Peyer's patch (tissue), 4 donors: ENCODE data around the gene PABPN1L.

Source experiments
- POLR2A ChIP-seq, 2 donors: fragments of 450-650 bp; IDR thresholded peaks; one replicate each; pipeline ENCODE4 v1.5.1; 2017; ENCODE audit warnings: antibody characterized with exemption in 2 of 2, mild to moderate bottlenecking in 2 of 2, moderate library complexity in 2 of 2
- TF ChIP-seq, protein P1 (sequence below), 6 experiments: fragments of 450-650 bp in 4 of 6; fragments of 200-600 bp in 2 of 6; sonication (generic) in 1 of 6; IDR thresholded peaks; one replicate each; pipeline ENCODE4 v1.5.1; 2017 to 2019; ENCODE audit warnings: antibody characterized with exemption in 6 of 6, mild to moderate bottlenecking in 3 of 6, moderate library complexity in 1 of 6

DNA sequence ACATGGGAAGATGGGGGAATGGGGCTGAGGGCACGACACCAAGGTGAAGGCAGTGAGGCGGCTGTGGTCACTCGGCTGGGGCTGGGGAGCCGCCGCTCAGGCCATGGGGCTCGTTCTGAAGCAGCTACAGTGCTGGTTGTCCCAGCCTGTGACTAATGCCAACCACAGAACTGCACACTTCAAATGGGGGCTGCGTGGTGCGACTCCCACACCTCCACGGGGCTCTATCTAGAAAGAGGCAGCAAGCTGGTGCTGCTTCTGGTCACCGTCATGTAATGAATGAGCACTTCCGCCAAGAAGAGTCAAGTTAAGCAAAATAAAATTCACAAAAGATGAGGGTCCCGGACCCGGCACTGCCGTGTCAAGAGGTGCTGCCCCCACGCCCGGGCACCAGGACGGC, 29.7 kb downstream of the PABPN1L start:
- TF ChIP-seq, protein P1, sequence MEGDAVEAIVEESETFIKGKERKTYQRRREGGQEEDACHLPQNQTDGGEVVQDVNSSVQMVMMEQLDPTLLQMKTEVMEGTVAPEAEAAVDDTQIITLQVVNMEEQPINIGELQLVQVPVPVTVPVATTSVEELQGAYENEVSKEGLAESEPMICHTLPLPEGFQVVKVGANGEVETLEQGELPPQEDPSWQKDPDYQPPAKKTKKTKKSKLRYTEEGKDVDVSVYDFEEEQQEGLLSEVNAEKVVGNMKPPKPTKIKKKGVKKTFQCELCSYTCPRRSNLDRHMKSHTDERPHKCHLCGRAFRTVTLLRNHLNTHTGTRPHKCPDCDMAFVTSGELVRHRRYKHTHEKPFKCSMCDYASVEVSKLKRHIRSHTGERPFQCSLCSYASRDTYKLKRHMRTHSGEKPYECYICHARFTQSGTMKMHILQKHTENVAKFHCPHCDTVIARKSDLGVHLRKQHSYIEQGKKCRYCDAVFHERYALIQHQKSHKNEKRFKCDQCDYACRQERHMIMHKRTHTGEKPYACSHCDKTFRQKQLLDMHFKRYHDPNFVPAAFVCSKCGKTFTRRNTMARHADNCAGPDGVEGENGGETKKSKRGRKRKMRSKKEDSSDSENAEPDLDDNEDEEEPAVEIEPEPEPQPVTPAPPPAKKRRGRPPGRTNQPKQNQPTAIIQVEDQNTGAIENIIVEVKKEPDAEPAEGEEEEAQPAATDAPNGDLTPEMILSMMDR (IDR thresholded peaks at IDR 0.05), result no peak
- TF ChIP-seq POLR2A (IDR thresholded peaks at IDR 0.05), result no peak
